Measurements from ENCODE around the gene DNM3. TPM values are rescaled to one million over a fixed set of nuclear protein-coding genes. Genes with fewer than 3 reads are reported as not detected.

The DNM3 gene
- total RNA-seq, 3 donors from 2014 or later (not counting 1 experiment from before 2014, with no cell fraction given), result 2.5 to 3.3 (median 2.8) TPM

DNA sequence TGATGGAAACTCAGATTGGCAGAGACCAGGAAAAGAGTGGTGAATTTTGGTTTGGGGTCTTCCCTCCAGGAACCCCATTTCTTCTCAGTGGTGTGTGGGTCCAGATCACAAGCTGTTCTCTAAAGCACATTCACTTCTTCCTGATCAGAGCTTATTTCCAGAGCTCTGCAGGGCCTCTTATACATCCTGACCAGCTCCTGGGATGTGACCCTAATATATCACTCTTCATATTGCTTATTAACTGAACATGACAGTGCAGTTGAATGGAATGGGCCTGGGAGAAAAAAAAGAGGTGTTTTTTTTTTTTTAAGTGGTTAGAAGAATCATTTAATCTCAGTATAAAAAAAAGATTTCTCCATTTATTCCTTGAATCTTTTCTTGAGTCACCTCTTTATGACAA is 29.6 kb upstream of the DNM3 start:
- ATAC-seq, result no peak
- H3K27me3 Mint-ChIP-seq (ENCODE audit: low read depth in 2 of 2), result no peaks in the 10 kb centered on the region
- H3K4me3 Mint-ChIP-seq, result no peak overlapping the region
- no peaks in the 10 kb centered on the region for H3K36me3 Mint-ChIP-seq
- H3K27ac Mint-ChIP-seq, result no peak overlapping the region
- H3K4me1 Mint-ChIP-seq, result peaks cover 2 to 3% of the 10 kb centered on the region in 2 donors
- no peaks in the 10 kb centered on the region for H3K9me3 Mint-ChIP-seq
- TF ChIP-seq CTCF (IDR thresholded peaks at IDR 0.05), result no peak
- H3K4me3 ChIP-seq (ENCODE audit: low read length), result no peak overlapping the region
- H3K36me3 ChIP-seq (ENCODE audit: control insufficient read depth, insufficient read depth, low read length), result no peaks in the 10 kb centered on the region
- H3K27me3 ChIP-seq (ENCODE audit: control insufficient read depth, insufficient read depth, low read length), result no peaks in the 10 kb centered on the region
- H3K4me1 ChIP-seq (ENCODE audit: control insufficient read depth, insufficient read depth, low read length), result no peaks in the 10 kb centered on the region
- intact Hi-C loops (cut with micrococcal nuclease), result no loop called here
- no peak overlapping the region for H3K27ac ChIP-seq (ENCODE audit: low read length)
- no peak for DNase-seq
- no peaks in the 10 kb centered on the region for H3K9me3 ChIP-seq (ENCODE audit: control insufficient read depth, insufficient read depth, low read length)

GRCh38 chr1:171814692-171815091 is 26.6 kb upstream of the DNM3 start:
- Histone ChIP-seq H3K9me3 (ENCODE audit: control insufficient read depth, insufficient read depth, low read length) (no peaks in the 10 kb centered on the region), H3K36me3 (ENCODE audit: control insufficient read depth, insufficient read depth, low read length) (no peaks in the 10 kb centered on the region), H3K27me3 (ENCODE audit: control insufficient read depth, insufficient read depth, low read length) (no peaks in the 10 kb centered on the region), H3K4me3 (ENCODE audit: low read length) (no peak overlapping the region), H3K4me1 (ENCODE audit: control insufficient read depth, insufficient read depth, low read length) (no peaks in the 10 kb centered on the region), H3K27ac (ENCODE audit: low read length) (no peak overlapping the region)
- DNase-seq (no peak), ATAC-seq (no peak)
- intact Hi-C loops (cut with micrococcal nuclease), result no loop called here
- H3K4me1 Mint-ChIP-seq, result peaks cover 0 to 5% of the 10 kb centered on the region in 2 donors
- WGBS (ENCODE audit: insufficient coverage), result 28% methylated on average over 2 of the region's 2 CpGs
- no peaks in the 10 kb centered on the region for H3K27me3 Mint-ChIP-seq (ENCODE audit: low read depth in 2 of 2)
- H3K36me3 Mint-ChIP-seq, result no peaks in the 10 kb centered on the region
- no peak overlapping the region for H3K27ac Mint-ChIP-seq
- no peak overlapping the region for H3K4me3 Mint-ChIP-seq
- TF ChIP-seq CTCF (IDR thresholded peaks at IDR 0.05), result no peak
- H3K9me3 Mint-ChIP-seq, result no peaks in the 10 kb centered on the region

- no peaks in the 10 kb centered on the region for H3K9me3 ChIP-seq (ENCODE audit: control insufficient read depth, insufficient read depth, low read length)
- H3K36me3 Mint-ChIP-seq, result no peaks in the 10 kb centered on the region
- DNase-seq (no peak), ATAC-seq (no peak)
- 94% methylated on average over 1 of the region's 3 CpGs for whole genome bisulfite sequencing (ENCODE audit: insufficient coverage)
- no peak overlapping the region for H3K27ac Mint-ChIP-seq
- intact Hi-C loops (cut with micrococcal nuclease), result no loop called here
- H3K27ac ChIP-seq (ENCODE audit: low read length), result no peak overlapping the region
- no peaks in the 10 kb centered on the region for H3K4me1 ChIP-seq (ENCODE audit: control insufficient read depth, insufficient read depth, low read length)
- no peak for TF ChIP-seq CTCF (IDR thresholded peaks at IDR 0.05)
- no peak overlapping the region for H3K4me3 Mint-ChIP-seq
- H3K27me3 ChIP-seq (ENCODE audit: control insufficient read depth, insufficient read depth, low read length), result no peaks in the 10 kb centered on the region
- peaks cover 0 to 5% of the 10 kb centered on the region in 2 donors for H3K4me1 Mint-ChIP-seq
- no peak overlapping the region for H3K4me3 ChIP-seq (ENCODE audit: low read length)
- no peaks in the 10 kb centered on the region for H3K27me3 Mint-ChIP-seq (ENCODE audit: low read depth in 2 of 2)
- H3K36me3 ChIP-seq (ENCODE audit: control insufficient read depth, insufficient read depth, low read length), result no peaks in the 10 kb centered on the region
- H3K9me3 Mint-ChIP-seq, result no peaks in the 10 kb centered on the region
Measured at GRCh38 chr1:171816300-171816901, 24.9 kb upstream of the DNM3 start.
